Mucosa of stomach (tissue), 1 donor: ENCODE data around the gene SETX.
"Not testable (repeated sequence)": the region's sequence is repeated elsewhere in the genome, so short reads cannot be mapped to it uniquely, and the experiment has no call there.

Experiments used
- H3K27me3 ChIP-seq: one replicate; pipeline ENCODE4 v1.7.0; 2013; ENCODE audit warnings: mild to moderate bottlenecking, low read length; ENCODE audit not compliant: control insufficient read depth, insufficient read depth
- H3K36me3 ChIP-seq: one replicate; pipeline ENCODE4 v1.7.0; 2013; ENCODE audit warnings: low read length; ENCODE audit not compliant: control insufficient read depth, insufficient read depth
- H3K4me1 ChIP-seq: one replicate; pipeline ENCODE4 v1.7.0; 2013; ENCODE audit warnings: mild to moderate bottlenecking, low read length; ENCODE audit not compliant: control insufficient read depth, insufficient read depth
- H3K4me3 ChIP-seq: one replicate; pipeline ENCODE4 v1.7.0; 2013; ENCODE audit warnings: low read length
- H3K9ac ChIP-seq: one replicate; pipeline ENCODE4 v1.7.0; 2013; ENCODE audit warnings: mild to moderate bottlenecking, low read length, moderate library complexity
- H3K9me3 ChIP-seq: one replicate; pipeline ENCODE4 v1.7.0; 2013; ENCODE audit warnings: mild to moderate bottlenecking, low read length, moderate library complexity; ENCODE audit not compliant: control insufficient read depth
- donor health status: Pancreatic carcinoma.

SETX gene

DNA sequence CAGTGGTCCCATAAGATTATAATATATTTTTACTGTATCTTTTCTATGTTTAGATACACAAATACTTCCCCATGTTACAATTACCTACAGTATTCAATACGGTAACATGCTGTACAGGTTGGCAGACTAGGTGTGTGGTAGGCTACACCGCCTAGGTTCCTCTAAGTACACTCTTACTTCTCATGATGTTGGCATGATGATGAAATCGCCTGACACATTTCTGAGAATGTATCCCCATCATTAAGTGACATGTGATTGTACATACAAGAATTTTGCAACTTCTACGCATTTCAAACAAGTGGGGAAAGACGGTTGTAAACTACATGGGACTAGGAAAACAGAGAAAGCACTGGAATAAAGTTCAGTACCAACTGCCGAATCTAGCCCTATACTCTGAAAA, 53.3 kb downstream of the SETX start:
- Histone ChIP-seq H3K9ac (no peak overlapping the region), H3K4me3 (no peak overlapping the region), H3K36me3 (peaks cover 8% of the 10 kb centered on the region), H3K27me3 (no peaks in the 10 kb centered on the region), H3K9me3 (no peaks in the 10 kb centered on the region), H3K4me1 (no peaks in the 10 kb centered on the region)

DNA sequence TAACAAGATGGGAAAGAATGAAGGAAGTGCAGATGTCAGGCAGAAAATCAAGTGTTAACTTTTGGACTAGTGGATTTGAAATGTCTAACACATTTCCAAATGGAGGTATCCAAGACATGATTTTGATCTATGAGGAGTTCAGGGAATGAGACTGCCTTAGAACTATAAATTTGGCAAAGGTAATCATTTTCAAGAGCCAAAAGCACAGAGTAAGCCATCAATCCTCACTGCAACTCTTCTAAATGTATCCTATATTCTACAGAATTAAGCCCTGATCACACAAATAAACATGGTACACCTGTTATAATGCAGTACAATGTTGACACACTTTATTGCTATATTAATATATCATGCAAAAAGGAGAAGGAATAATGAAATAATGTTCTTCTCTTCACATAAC, 55.6 kb downstream of the SETX start:
- H3K4me1 ChIP-seq, result no peaks in the 10 kb centered on the region
- H3K4me3 ChIP-seq, result no peak overlapping the region
- H3K27me3 ChIP-seq, result no peaks in the 10 kb centered on the region
- H3K9ac ChIP-seq, result no peak overlapping the region
- no peaks in the 10 kb centered on the region for H3K9me3 ChIP-seq
- H3K36me3 ChIP-seq, result peaks cover 8% of the 10 kb centered on the region

DNA sequence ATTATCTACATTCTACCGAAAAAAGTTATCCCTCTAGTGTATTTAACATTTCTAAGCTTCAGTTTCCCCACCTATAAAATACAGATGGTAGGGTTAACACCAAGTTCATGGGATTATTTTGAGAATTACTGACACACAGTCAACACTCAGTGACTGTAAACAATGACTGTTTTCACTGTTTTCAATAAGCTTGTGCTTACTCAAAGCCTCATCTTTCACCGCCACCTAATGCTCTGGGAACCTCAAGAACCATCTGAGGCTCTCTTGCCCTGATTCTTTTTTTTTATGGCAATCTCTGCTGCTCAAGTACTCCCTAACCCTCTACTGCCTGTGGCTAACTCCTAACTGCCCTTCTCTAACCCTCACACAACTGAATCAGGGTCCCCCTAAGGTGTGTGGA, 59.6 kb downstream of the SETX start:
- no peak overlapping the region for H3K4me3 ChIP-seq
- no peaks in the 10 kb centered on the region for H3K27me3 ChIP-seq
- H3K36me3 ChIP-seq, result peaks cover 8% of the 10 kb centered on the region
- H3K9ac ChIP-seq, result no peak overlapping the region
- H3K9me3 ChIP-seq, result no peaks in the 10 kb centered on the region
- H3K4me1 ChIP-seq, result no peaks in the 10 kb centered on the region

DNA sequence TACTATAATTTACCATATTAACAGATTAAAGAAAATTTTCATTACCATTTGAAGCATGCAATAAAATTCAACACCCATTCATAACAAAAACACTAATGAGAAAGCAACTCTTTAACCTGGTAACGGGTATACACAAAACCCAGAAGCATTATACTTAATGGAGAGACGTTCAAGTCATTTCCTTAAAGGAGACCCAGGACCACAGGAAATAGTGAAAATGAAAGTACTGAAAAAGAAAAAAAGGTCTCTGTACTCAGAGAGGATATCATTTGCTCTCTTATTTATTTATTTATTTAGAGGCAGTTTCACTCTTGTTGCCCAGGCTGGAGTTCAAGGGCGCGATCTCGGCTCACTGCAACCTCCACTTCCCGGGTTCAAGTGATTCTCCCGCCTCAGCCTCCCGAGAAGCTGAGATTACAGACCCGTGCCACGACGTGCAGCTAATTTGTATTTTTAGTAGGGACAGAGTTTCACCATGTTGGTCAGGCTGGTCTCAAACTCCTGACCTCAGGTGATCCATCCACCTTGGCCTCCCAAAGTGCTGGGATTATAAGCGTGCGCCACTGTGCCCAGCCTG, 61.6 kb downstream of the SETX start:
- no peak overlapping the region for H3K4me3 ChIP-seq
- H3K9ac ChIP-seq, result no peak overlapping the region
- H3K36me3 ChIP-seq, result no peaks in the 10 kb centered on the region
- H3K4me1 ChIP-seq, result no peaks in the 10 kb centered on the region
- no peaks in the 10 kb centered on the region for H3K27me3 ChIP-seq
- H3K9me3 ChIP-seq, result no peaks in the 10 kb centered on the region

DNA sequence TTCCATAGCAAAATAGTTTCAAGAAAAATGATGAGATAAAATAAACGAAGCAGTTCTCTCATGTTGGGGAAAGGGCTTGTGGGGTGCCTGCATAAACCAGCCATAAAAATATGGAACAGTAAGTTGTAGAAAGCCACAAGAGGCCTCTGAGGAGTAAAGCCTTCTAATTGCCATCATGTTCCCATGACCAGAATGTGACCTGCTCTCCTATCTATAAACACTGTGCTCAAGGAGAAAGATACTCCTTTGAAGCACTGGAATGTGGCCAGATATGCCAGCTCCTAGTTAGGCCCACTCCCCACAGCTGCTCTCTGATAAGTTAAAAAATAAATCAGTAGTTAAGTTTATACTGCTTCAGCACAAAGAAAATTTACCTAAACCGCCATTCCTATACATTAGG, 65.8 kb downstream of the SETX start:
- no peak overlapping the region for H3K4me3 ChIP-seq
- no peaks in the 10 kb centered on the region for H3K36me3 ChIP-seq
- no peaks in the 10 kb centered on the region for H3K27me3 ChIP-seq
- H3K9me3 ChIP-seq, result no peaks in the 10 kb centered on the region
- no peak overlapping the region for H3K9ac ChIP-seq
- no peaks in the 10 kb centered on the region for H3K4me1 ChIP-seq

DNA sequence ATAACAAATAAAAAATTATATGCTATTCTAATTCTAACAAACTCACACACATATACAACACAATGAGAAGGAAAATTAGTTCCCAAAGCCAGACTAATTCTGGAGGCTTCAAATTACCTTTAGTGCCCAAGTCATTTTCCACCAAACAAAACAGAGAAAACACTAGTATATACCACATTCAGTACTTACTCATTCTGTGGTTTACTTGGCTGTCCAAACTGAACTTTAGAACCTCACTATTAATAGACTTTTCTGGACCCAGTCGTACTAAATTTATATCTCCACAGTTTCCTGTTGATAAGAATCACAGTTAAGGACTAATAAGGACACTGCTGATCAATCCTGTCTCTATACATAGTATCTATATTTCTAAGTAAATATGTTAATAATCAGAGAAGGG, 66.4 kb downstream of the SETX start:
- Histone ChIP-seq H3K9ac (no peak overlapping the region), H3K36me3 (no peaks in the 10 kb centered on the region), H3K4me1 (no peaks in the 10 kb centered on the region), H3K27me3 (no peaks in the 10 kb centered on the region), H3K9me3 (no peaks in the 10 kb centered on the region), H3K4me3 (no peak overlapping the region)

DNA sequence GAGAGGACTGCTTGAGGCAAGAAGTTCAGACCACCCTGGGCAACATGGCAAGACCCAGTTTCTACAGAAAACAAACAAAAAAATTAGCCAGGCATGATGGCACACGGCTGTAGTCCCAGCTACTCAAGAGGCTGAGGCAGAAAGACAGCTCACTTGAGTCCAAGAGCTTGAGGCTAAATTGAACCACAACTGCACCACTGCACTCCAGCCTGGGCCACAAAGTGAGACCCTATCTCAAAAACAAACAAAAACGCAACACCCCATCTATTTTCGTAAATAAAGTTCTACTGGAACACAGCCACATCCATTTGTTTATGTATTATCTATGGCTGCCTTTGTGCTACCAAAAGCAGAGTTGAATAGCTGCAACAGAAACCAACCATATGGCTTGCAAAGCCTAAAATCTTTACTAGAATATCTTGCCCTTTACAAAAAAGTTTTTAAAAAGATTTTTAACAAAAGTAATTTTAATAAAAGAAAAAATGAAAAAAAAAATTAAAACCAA, 67.5 kb downstream of the SETX start:
- Histone ChIP-seq H3K4me3 (no peak overlapping the region), H3K4me1 (no peaks in the 10 kb centered on the region), H3K36me3 (peaks cover 4% of the 10 kb centered on the region), H3K9me3 (no peaks in the 10 kb centered on the region), H3K27me3 (no peaks in the 10 kb centered on the region), H3K9ac (no peak overlapping the region)

DNA sequence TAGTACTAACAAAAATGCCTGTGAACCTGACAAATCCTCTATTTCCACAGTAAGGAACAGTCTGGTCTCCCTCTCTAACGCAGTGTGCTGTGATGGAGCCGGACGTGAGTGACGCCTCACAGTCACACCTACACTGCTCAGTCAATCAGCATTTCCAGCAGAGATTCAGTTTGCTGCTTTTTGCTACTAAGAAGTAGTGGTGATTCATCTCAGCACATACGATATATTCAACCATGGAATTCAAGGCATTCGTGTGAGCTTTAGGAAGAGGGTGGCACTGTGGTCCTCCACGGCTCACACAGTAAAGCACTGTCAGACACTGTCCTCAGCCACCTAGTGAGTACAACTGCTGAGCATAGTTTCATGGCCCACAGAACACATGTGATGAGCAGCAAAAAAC, 70.9 kb downstream of the SETX start:
- H3K36me3 ChIP-seq, result peaks cover 8% of the 10 kb centered on the region
- no peak overlapping the region for H3K9ac ChIP-seq
- H3K27me3 ChIP-seq, result no peaks in the 10 kb centered on the region
- H3K4me1 ChIP-seq, result no peaks in the 10 kb centered on the region
- no peaks in the 10 kb centered on the region for H3K9me3 ChIP-seq
- no peak overlapping the region for H3K4me3 ChIP-seq

DNA sequence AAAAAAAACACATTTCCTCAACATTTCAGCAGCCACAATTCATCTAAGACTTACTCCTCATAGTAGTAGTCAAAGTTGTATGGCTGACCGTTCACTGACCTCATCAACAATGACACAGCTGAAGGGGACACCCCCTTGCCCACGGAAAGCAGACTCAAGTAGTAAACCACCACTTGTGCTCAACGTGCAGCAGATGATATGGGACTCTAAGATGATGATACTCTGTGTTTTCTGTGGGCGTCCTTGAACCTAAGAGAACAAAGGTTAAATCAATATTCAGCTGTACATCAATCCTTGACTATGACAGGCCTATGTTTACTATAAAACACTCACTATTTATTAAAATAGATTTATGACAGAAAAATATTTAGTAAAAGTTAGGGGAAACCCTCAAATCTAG, 71.6 kb downstream of the SETX start:
- Histone ChIP-seq H3K9me3 (no peaks in the 10 kb centered on the region), H3K27me3 (no peaks in the 10 kb centered on the region), H3K36me3 (peaks cover 8% of the 10 kb centered on the region), H3K4me3 (no peak overlapping the region), H3K4me1 (no peaks in the 10 kb centered on the region), H3K9ac (no peak overlapping the region)

DNA sequence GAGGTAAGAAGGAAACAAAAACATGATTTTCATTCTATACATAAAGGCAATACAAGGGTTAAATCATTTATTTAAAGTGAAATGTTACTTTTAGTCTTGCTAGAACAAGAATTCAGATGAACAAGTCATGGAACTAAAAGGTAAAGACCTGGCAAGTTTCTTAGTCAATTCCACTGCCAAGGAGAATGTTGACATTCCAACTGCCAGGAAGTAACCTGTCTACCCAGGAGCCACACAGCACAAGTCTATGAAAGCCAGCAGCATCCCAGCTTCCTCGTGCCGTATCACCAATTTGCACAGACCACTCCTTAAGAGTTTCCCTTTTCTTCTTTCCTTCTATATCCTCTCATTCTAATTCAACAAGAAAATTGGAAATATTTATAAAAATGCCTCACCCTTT, 79.9 kb downstream of the SETX start:
- Histone ChIP-seq H3K9me3 (no peaks in the 10 kb centered on the region), H3K4me1 (no peaks in the 10 kb centered on the region), H3K36me3 (peaks cover 13% of the 10 kb centered on the region), H3K4me3 (no peak overlapping the region), H3K9ac (no peak overlapping the region), H3K27me3 (no peaks in the 10 kb centered on the region)

DNA sequence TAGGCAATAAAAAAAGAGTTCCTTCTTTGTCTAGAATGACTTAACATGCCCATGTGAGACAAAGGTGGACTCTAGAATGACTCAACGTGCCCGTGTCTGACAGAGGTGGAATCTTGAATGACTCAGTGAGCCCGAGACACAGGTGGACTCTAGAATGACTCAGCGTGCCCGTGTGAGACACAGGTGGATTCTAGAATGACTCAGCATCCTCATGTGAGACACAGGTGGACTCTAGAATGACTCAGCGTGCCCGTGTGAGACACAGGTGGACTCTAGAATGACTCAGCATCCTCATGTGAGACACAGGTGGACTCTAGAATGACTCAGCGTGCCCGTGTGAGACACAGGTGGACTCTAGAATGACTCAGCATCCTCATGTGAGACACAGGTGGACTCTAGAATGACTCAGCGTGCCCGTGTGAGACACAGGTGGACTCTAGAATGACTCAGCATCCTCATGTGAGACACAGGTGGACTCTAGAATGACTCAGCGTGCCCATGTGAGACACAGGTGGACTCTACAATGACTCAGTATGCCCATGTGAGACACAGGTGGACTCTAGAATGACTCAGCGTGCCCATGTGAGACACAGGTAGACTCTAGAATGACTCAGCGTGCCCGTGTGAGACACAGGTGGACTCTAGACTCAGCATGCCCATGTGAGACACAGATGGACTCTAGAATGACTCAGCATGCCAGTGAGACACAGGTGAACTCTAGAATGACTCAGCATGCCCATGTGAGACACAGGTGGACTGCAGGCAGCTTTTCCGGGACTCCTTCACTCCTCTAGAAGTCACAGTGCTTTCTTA, 84.9 kb downstream of the SETX start:
- not testable (repeated sequence) for H3K9ac ChIP-seq, H3K4me1 ChIP-seq, H3K27me3 ChIP-seq, H3K9me3 ChIP-seq, H3K4me3 ChIP-seq
- peaks cover 19% of the 10 kb centered on the region for H3K36me3 ChIP-seq

DNA sequence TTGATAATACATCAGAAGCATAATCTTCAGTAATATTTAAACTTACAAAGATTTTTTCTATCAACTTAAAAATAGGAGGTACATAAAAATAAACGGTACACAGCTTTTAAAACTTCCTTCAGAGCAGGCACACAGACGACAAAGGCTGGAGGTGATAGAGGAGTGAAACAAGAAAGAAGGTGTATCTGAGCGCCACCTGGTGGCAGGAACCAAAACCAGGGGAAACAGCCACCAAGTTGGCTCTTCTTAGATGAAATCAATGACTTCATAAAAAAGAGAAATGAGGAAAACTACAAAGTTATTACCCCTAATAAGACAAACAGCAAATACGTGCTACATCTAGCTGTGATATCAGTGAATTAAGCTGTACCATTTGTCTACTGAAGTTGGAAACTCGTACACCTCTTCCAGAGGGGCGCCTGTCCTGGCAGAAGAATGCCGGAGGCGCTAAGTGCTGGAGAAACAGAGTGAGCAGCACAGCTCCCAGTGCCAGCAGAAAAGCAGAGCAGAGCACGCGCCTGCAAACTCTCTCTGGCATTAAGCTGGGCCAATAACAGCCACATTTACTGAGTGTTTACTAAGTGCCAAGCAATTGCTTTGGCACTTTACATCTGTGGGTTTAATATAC, 85.9 kb downstream of the SETX start:
- Histone ChIP-seq H3K36me3 (peaks cover 19% of the 10 kb centered on the region), H3K27me3 (no peaks in the 10 kb centered on the region), H3K4me1 (no peaks in the 10 kb centered on the region), H3K9ac (no peak overlapping the region), H3K9me3 (no peaks in the 10 kb centered on the region), H3K4me3 (no peak overlapping the region)
